Peyer's patch (tissue), 4 donors: Measurements from ENCODE around the gene OR6C6.
"Not testable (repeated sequence)": the region's sequence is repeated elsewhere in the genome, so short reads cannot be mapped to it uniquely, and the experiment has no call there.

ENCODE experiments used
- POLR2A ChIP-seq, 2 donors: fragments of 450-650 bp; IDR thresholded peaks; one replicate each; pipeline ENCODE4 v1.5.1; 2017; ENCODE audit warnings: antibody characterized with exemption in 2 of 2, mild to moderate bottlenecking in 2 of 2, moderate library complexity in 2 of 2
- TF ChIP-seq, protein P1 (sequence below), 6 experiments: fragments of 450-650 bp in 4 of 6; fragments of 200-600 bp in 2 of 6; sonication (generic) in 1 of 6; IDR thresholded peaks; one replicate each; pipeline ENCODE4 v1.5.1; 2017 to 2019; ENCODE audit warnings: antibody characterized with exemption in 6 of 6, mild to moderate bottlenecking in 3 of 6, moderate library complexity in 1 of 6

GRCh38 chr12:55325801-55326200 lies 29.4 kb upstream of the OR6C6 start:
- TF ChIP-seq, protein P1, sequence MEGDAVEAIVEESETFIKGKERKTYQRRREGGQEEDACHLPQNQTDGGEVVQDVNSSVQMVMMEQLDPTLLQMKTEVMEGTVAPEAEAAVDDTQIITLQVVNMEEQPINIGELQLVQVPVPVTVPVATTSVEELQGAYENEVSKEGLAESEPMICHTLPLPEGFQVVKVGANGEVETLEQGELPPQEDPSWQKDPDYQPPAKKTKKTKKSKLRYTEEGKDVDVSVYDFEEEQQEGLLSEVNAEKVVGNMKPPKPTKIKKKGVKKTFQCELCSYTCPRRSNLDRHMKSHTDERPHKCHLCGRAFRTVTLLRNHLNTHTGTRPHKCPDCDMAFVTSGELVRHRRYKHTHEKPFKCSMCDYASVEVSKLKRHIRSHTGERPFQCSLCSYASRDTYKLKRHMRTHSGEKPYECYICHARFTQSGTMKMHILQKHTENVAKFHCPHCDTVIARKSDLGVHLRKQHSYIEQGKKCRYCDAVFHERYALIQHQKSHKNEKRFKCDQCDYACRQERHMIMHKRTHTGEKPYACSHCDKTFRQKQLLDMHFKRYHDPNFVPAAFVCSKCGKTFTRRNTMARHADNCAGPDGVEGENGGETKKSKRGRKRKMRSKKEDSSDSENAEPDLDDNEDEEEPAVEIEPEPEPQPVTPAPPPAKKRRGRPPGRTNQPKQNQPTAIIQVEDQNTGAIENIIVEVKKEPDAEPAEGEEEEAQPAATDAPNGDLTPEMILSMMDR (IDR thresholded peaks at IDR 0.05), result not testable (repeated sequence)
- not testable (repeated sequence) for TF ChIP-seq POLR2A (IDR thresholded peaks at IDR 0.05)
